Activated CD8-positive, alpha-beta memory T cell treated with anti-CD3 and anti-CD28 coated beads for 48 hours (primary cell): ENCODE data around the gene MED26.
"Not testable (repeated sequence)": the region's sequence is repeated elsewhere in the genome, so short reads cannot be mapped to it uniquely, and the experiment has no call there.

Experiments used
- DNase-seq, 3 experiments: peaks; one replicate each; pipeline ENCODE4 v3.0.0-alpha.2; 2020; ENCODE audit warnings: low read depth in 2 of 3, low spot score in 2 of 3

MED26 gene

GRCh38 chr19:16576690-16577530 lies 51.1 kb downstream of the MED26 start:
- no peak for DNase-seq

- no peak for DNase-seq
Observed at GRCh38 chr19:16575861-16576689, 51.9 kb downstream of the MED26 start.

- no peak for DNase-seq
Observed at GRCh38 chr19:16575282-16575681, 52.7 kb downstream of the MED26 start.

GRCh38 chr19:16573925-16574324 lies 54.1 kb downstream of the MED26 start:
- DNase-seq: no peak

GRCh38 chr19:16573296-16573695 lies 54.7 kb downstream of the MED26 start:
- no peak for DNase-seq

GRCh38 chr19:16572332-16573211 lies 55.4 kb downstream of the MED26 start, which contains the start of gene SLC35E1:
Gene SLC35E1, minus strand, starts transcription at chr19:16572415. Its CDS starts 51 bp downstream, at chr19:16572364.
- peak; percentile 78 to 86 (median 80) for DNase-seq

- DNase-seq: no peak
Observed at GRCh38 chr19:16571822-16572331, 56.1 kb downstream of the MED26 start.

- no peak for DNase-seq
Observed at GRCh38 chr19:16571283-16571682, 56.7 kb downstream of the MED26 start.

- no peak for DNase-seq
Observed at GRCh38 chr19:16569609-16570320, 58.2 kb downstream of the MED26 start.

- no peak for DNase-seq
Observed at GRCh38 chr19:16566702-16567101, 61.3 kb downstream of the MED26 start.

GRCh38 chr19:16566161-16566560 lies 61.8 kb downstream of the MED26 start:
- no peak for DNase-seq

GRCh38 chr19:16564842-16565241 lies 63.2 kb downstream of the MED26 start:
- DNase-seq: no peak

- no peak for DNase-seq
Observed at GRCh38 chr19:16562608-16563025, 65.4 kb downstream of the MED26 start.

GRCh38 chr19:16561382-16561781 lies 66.6 kb downstream of the MED26 start:
- DNase-seq: no peak

- DNase-seq: no peak
Observed at GRCh38 chr19:16559780-16560276, 68.2 kb downstream of the MED26 start.

GRCh38 chr19:16554776-16555175 lies 73.2 kb downstream of the MED26 start:
- DNase-seq: no peak

- DNase-seq: not testable (repeated sequence)
Observed at GRCh38 chr19:16551902-16552301, 76.1 kb downstream of the MED26 start.

- no peak for DNase-seq
Observed at GRCh38 chr19:16548956-16549355, 79.0 kb downstream of the MED26 start.

- no peak for DNase-seq
Observed at GRCh38 chr19:16544473-16545231, 83.4 kb downstream of the MED26 start.
